GM21381 (cell line): ENCODE results near the gene CD55.
"Not testable (repeated sequence)": the region's sequence is repeated elsewhere in the genome, so short reads cannot be mapped to it uniquely, and the experiment has no call there.

ENCODE experiments used
- ATAC-seq: cut with Tn5 transposase; IDR thresholded peaks from one replicate; pipeline ENCODE4 v1.9.1; 2021; ENCODE audit warnings: mild to moderate bottlenecking, moderate library complexity; ENCODE audit not compliant: unreplicated experiment

CD55 gene

GRCh38 chr1:207304710-207305488, 16.6 kb upstream of the CD55 start:
- ATAC-seq, result no peak

- no peak for ATAC-seq
These were observed 16.0 kb upstream of the CD55 start for GRCh38 chr1:207305489-207305873.

GRCh38 chr1:207306023-207306422, 15.5 kb upstream of the CD55 start:
- ATAC-seq, result no peak

- ATAC-seq, result no peak
These were observed 14.9 kb upstream of the CD55 start for GRCh38 chr1:207306603-207307002.

- no peak for ATAC-seq
These were observed 12.9 kb upstream of the CD55 start for GRCh38 chr1:207308451-207309190.

GRCh38 chr1:207309745-207310273, 11.7 kb upstream of the CD55 start:
- no peak for ATAC-seq

GRCh38 chr1:207311888-207312603, 9.4 kb upstream of the CD55 start:
- no peak for ATAC-seq

- no peak for ATAC-seq
These were observed 8.9 kb upstream of the CD55 start for GRCh38 chr1:207312604-207312920.

- no peak for ATAC-seq
These were observed 8.3 kb upstream of the CD55 start for GRCh38 chr1:207313131-207313530.

- ATAC-seq, result no peak
These were observed 6.7 kb upstream of the CD55 start for GRCh38 chr1:207314816-207315215.

GRCh38 chr1:207315435-207315834, 6.0 kb upstream of the CD55 start:
- ATAC-seq, result no peak

- no peak for ATAC-seq
These were observed 5.3 kb upstream of the CD55 start for GRCh38 chr1:207316141-207316540.

GRCh38 chr1:207316622-207317391, 4.7 kb upstream of the CD55 start:
- ATAC-seq, result no peak

GRCh38 chr1:207317561-207317960, 3.9 kb upstream of the CD55 start:
- no peak for ATAC-seq

- ATAC-seq, result no peak
These were observed 3.3 kb upstream of the CD55 start for GRCh38 chr1:207318072-207318619.

- no peak for ATAC-seq
These were observed 2.3 kb upstream of the CD55 start for GRCh38 chr1:207319199-207319598.

GRCh38 chr1:207320105-207320504, 1.4 kb upstream of the CD55 start:
- not testable (repeated sequence) for ATAC-seq

- ATAC-seq, result peak; percentile 0
These were observed 540 bp downstream of the CD55 start for GRCh38 chr1:207321790-207322645.

GRCh38 chr1:207323425-207324225, 2.1 kb downstream of the CD55 start:
- ATAC-seq, result no peak
